ENCODE measurements around the gene HOMER2. TPM values are rescaled to one million over a fixed set of nuclear protein-coding genes. Genes with fewer than 3 reads are reported as not detected.

HOMER2 gene
- total and polyA plus RNA-seq, 9 of the 15 experiments (the other 6 are each of a cell fraction or from before 2014, with no cell fraction given), result 0.13 to 0.47 (median 0.29) TPM; not detected in 1

GRCh38 chr15:82854554-82854953 is 98.0 kb downstream of the HOMER2 start:
- Histone ChIP-seq H3K4me3 (no peak overlapping the region), H3K4me2 (ENCODE audit: insufficient read depth, low read length) (no peak overlapping the region), H3K9me3 (replicated peaks; ENCODE audit: control insufficient read depth, insufficient read depth, low read depth, low read length) (no peaks in the 10 kb centered on the region), H3K27ac (ENCODE audit: extremely low read depth, low read depth, low read length) (no peak overlapping the region), H2AFZ (ENCODE audit: low read depth, low read length) (no peak overlapping the region), H4K20me1 (replicated peaks; ENCODE audit: control insufficient read depth, insufficient read depth, low read length) (no peaks in the 10 kb centered on the region), H3K9me1 (ENCODE audit: control insufficient read depth, insufficient read depth, low read length) (no peaks in the 10 kb centered on the region), H3K4me1 (replicated peaks in 1 of 2; ENCODE audit: control insufficient read depth in 2 of 2, insufficient read depth in 2 of 2, low read length in 2 of 2) (peaks cover 14 to 30% of the 10 kb centered on the region in 2 experiments), H3K79me2 (ENCODE audit: control insufficient read depth, insufficient read depth, low read length) (no peaks in the 10 kb centered on the region), H3K36me3 (ENCODE audit: control insufficient read depth, insufficient read depth, low read length) (no peaks in the 10 kb centered on the region), H3K27me3 (ENCODE audit: control insufficient read depth in 2 of 2, insufficient read depth in 2 of 2, low read length in 2 of 2) (peaks cover 0 to 4% of the 10 kb centered on the region in 2 experiments; a peak in 1 of 5 replicates), H3K9ac (ENCODE audit: insufficient read depth in 1 of 2, low read depth in 2 of 2, low read length in 2 of 2) (no peak overlapping the region; a peak in 1 of 4 replicates)
- 84% methylated on average over 12 of the region's 21 CpGs for WGBS (ENCODE audit: insufficient coverage, low coverage, missing lambda C conversion rate)
- intact Hi-C loops (cut with micrococcal nuclease) (no loop called here), in situ Hi-C loops (cut with MboI) (loop anchor here (10.0 kb wide), 1 partner anchor 130 kb away; the partner anchor contains the start of gene RAMAC)
- FAIRE-seq (no peak), ATAC-seq (no peak), DNase-seq (ENCODE audit: extremely low read depth in 1 of 4, low spot score in 3 of 4) (no peak)
- TF ChIP-seq U2AF1 (optimal IDR thresholded peaks at IDR 0.05; ENCODE audit: low read depth, low read length) (no peak), BDP1 (IDR thresholded peaks at IDR 0.05; ENCODE audit: insufficient read depth, insufficient read length) (no peak), ARID1B (IDR thresholded peaks at IDR 0.05) (no peak), U2AF2 (optimal IDR thresholded peaks at IDR 0.05; ENCODE audit: low read depth, low read length) (no peak), TGIF2 (CRISPR knock-in tag; IDR thresholded peaks at IDR 0.05) (no peak), SAFB2 (IDR thresholded peaks at IDR 0.05; ENCODE audit: borderline replicate concordance, low read depth, low read length, severe bottlenecking) (no peak), EWSR1 (IDR thresholded peaks at IDR 0.05; ENCODE audit: borderline replicate concordance, low read depth, partially characterized antibody) (no peak), RHOXF2B (CRISPR knock-in tag; conservative IDR thresholded peaks at IDR 0.05) (no peak), PHB (CRISPR knock-in tag; IDR thresholded peaks at IDR 0.05) (no peak), ZFPM2 (CRISPR knock-in tag; IDR thresholded peaks at IDR 0.05) (no peak), ZNF124 (CRISPR knock-in tag; IDR thresholded peaks at IDR 0.05) (no peak)
- ChIA-PET POLR2A (no interaction called here), CTCF (ENCODE audit: low intra/inter-chr PET ratio) (no interaction called here)
- no TSS peak for BruUV-seq (replicated peaks)

Data from K562 (cell line).